Muscle of leg (tissue), 11 donors: ENCODE measurements around the gene CCDC39. TPM values are rescaled to one million over a fixed set of nuclear protein-coding genes. Genes with fewer than 3 reads are reported as not detected.
"Not testable (repeated sequence)": the region's sequence is repeated elsewhere in the genome, so short reads cannot be mapped to it uniquely, and the experiment has no call there.

Source experiments
- DNase-seq: peaks from one replicate; pipeline ENCODE4 v3.0.0; 2013
- H3K27ac ChIP-seq: one replicate; pipeline ENCODE4 v1.5.1; 2013; ENCODE audit warnings: mild to moderate bottlenecking, low read length, control low read depth
- H3K27me3 ChIP-seq: one replicate; pipeline ENCODE4 v1.6.1; 2013; ENCODE audit warnings: low read length; ENCODE audit not compliant: control insufficient read depth, insufficient read depth
- H3K36me3 ChIP-seq: one replicate; pipeline ENCODE4 v1.6.1; 2013; ENCODE audit warnings: low read length; ENCODE audit not compliant: control insufficient read depth, insufficient read depth
- H3K4me1 ChIP-seq: one replicate; pipeline ENCODE4 v1.6.1; 2013; ENCODE audit warnings: low read length; ENCODE audit not compliant: control insufficient read depth, insufficient read depth
- H3K4me3 ChIP-seq: one replicate; pipeline ENCODE4 v1.5.1; 2013; ENCODE audit warnings: low read length, control low read depth
- H3K9me3 ChIP-seq: replicated peaks from 2 replicates; pipeline ENCODE4 v1.6.1; 2013; ENCODE audit warnings: low read depth, low read length; ENCODE audit not compliant: control insufficient read depth
- WGBS: methylation state at CpG from one replicate; pipeline ENCODE4 v1.1.5; 2013; ENCODE audit warnings: missing lambda C conversion rate; ENCODE audit not compliant: insufficient coverage; 5-methylcytosine and 5-hydroxymethylcytosine counted together
- polyA plus RNA-seq, 8 donors: library from polyadenylated mRNA; unstranded; fragments of 120-200 nt; gene quantifications; one replicate each; pipeline versions ENCODE4 v1.2.1 to v1.2.3, GENCODE V29; 2013; ENCODE audit warnings: inconsistent platforms in 1 of 8, low replicate concordance in 1 of 8; ENCODE audit not compliant: insufficient read length in 8 of 8, insufficient read depth in 1 of 8
- total RNA-seq: library from RNA; stranded (reverse); fragments of 120-200 nt; gene quantifications from one replicate; pipeline ENCODE4 v1.2.4, GENCODE V29; 2013

The CCDC39 gene
- total and polyA plus RNA-seq, 9 donors: 0.59 to 4.6 (median 1.9) TPM; not detected in 1

DNA sequence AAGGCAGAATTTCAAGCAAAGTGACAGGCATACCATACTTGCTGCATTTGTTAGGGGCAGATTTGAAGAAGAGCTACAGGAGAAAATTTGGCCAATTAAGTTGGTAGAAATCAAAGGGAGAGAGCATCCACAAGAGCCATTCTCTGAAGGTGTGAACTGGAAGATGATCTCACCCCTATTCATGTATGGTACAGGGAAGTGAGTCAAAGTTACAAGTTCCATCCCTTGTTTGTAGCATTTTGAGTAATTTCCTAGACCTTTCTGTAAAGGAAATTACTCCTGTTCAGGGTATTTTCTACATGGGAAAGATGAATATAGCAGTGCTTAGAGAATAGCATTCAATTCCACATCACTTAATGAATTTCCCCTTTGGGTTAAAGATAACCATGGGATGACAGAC lies 48.9 kb downstream of the CCDC39 start:
- Histone ChIP-seq H3K27ac (no peak overlapping the region), H3K4me1 (no peaks in the 10 kb centered on the region), H3K9me3 (no peaks in the 10 kb centered on the region), H3K36me3 (no peaks in the 10 kb centered on the region), H3K4me3 (no peak overlapping the region), H3K27me3 (no peaks in the 10 kb centered on the region)
- no peak for DNase-seq

DNA sequence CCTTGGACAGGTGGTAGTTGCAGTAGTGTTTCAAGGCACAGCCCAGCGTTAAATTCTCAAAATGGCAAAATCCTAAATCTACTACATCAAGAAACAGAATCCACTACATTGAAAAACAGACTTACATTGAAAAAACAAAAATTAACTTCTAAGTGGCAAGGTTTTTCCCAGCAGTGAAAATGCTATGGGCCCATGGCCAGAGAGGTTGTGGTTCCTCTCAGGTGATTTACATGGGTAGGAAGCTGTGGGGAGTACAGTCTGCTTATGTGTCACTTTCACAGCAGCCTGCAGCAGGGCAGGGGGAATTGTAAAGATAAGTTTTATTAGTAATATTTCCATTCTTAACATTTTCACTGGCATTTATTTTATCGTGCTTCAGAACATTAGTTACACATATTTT lies 52.4 kb downstream of the CCDC39 start:
- Histone ChIP-seq H3K4me1 (no peaks in the 10 kb centered on the region), H3K27me3 (no peaks in the 10 kb centered on the region), H3K9me3 (no peaks in the 10 kb centered on the region), H3K27ac (no peak overlapping the region), H3K36me3 (no peaks in the 10 kb centered on the region), H3K4me3 (no peak overlapping the region)
- DNase-seq: no peak
- no CpG with 5 or more reads among the region's 2 CpGs for WGBS

DNA sequence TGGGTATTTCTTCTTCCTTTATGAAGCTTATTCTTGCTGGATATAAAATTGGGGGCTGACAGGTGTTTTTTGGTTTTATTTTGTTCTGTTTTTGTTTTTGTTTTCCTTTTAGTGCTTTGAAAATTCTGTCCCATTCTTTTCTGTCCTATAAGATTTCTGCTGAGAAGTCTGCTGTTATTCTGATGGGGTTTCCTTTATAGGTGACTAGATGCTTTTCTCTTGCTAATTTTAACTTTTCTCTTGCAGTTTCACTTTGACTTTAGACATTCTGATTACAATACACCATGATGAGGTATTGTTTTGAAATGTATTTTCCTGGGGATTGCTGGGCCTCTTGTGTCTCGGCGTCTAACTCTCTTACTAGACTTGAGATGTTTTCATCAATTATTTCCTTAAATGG lies 54.6 kb downstream of the CCDC39 start:
- no peaks in the 10 kb centered on the region for H3K36me3 ChIP-seq
- no peak overlapping the region for H3K4me3 ChIP-seq
- WGBS: no CpG with 5 or more reads among the region's 2 CpGs
- H3K27ac ChIP-seq: no peak overlapping the region
- DNase-seq: no peak
- H3K27me3 ChIP-seq: no peaks in the 10 kb centered on the region
- no peaks in the 10 kb centered on the region for H3K9me3 ChIP-seq
- H3K4me1 ChIP-seq: no peaks in the 10 kb centered on the region

DNA sequence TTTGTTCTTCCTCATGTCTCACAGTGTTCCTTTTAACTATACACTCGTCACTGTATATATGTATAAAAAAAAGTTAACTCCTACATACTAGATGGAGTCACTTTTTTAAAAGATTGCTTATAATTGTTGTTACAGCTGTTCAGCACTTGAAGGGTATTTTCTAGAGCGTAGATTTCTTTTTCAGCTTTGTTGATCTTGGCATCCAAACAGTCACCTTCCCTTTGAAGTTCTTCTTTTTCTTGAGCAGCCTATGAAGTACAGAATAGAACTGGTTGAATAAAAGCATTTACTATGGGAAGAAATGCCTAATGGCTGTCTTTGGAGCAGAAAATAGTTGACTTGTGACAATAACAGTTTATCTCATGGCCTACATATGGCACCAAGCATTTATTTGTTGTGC lies 59.6 kb downstream of the CCDC39 start:
- no CpG with 5 or more reads among the region's 2 CpGs for WGBS
- no peaks in the 10 kb centered on the region for H3K27me3 ChIP-seq

DNA sequence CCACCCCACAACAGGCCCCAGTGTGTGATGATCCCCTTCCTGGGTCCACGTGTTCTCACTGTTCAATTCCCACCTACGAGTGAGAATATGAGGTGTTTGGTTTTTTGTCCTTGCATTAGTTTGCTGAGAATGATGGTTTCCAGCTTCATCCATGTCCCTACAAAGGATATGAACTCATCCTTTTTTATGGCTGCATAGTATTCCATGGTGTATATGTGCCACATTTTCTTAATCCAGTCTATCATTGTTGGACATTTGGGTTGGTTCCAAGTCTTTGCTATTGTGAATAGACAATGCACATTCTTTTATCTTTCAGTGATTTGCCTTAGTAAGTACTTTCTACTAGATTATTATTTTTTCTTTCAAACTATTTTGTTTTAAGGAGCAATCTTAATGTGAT lies 60.7 kb downstream of the CCDC39 start:
- no CpG with 5 or more reads among the region's 2 CpGs for WGBS
- DNase-seq, H3K36me3 ChIP-seq, H3K27ac ChIP-seq, H3K4me1 ChIP-seq, H3K4me3 ChIP-seq, H3K9me3 ChIP-seq, H3K27me3 ChIP-seq: not testable (repeated sequence)

More for the DNA sequence above, 59.6 kb downstream of the CCDC39 start:
- Histone ChIP-seq H3K4me1 (no peaks in the 10 kb centered on the region), H3K27ac (no peak overlapping the region), H3K9me3 (no peaks in the 10 kb centered on the region), H3K36me3 (no peaks in the 10 kb centered on the region), H3K4me3 (no peak overlapping the region)
- DNase-seq: no peak

- no CpG with 5 or more reads among the region's 2 CpGs for whole genome bisulfite sequencing
- Histone ChIP-seq H3K36me3 (peaks cover 6% of the 10 kb centered on the region), H3K9me3 (no peaks in the 10 kb centered on the region), H3K4me3 (no peak overlapping the region), H3K4me1 (no peaks in the 10 kb centered on the region), H3K27ac (no peak overlapping the region), H3K27me3 (no peaks in the 10 kb centered on the region)
- no peak for DNase-seq
Measured at GRCh38 chr3:180617049-180617448, 62.2 kb downstream of the CCDC39 start.

DNA sequence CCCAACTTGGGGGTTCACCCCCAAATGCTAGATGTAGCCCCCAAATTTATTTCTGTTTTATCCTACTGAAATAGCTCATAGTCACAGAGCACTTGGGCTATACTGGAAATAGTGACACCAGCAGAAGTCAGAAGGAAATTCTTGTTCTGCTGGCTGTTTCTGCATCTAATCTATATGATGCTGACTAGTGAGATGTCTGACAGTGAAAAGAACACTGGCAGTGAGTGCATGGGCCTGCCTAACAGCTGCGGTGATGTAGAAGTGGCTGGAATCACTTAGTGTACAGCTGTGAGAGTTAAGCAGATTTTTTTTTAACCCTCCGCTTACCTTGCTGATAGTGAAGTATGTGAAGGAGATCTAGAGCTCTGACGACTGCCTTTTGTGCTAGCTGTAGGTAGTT lies 63.3 kb downstream of the CCDC39 start:
- WGBS: no CpG with 5 or more reads among the region's 3 CpGs
- peak; percentile 20 for DNase-seq

DNA sequence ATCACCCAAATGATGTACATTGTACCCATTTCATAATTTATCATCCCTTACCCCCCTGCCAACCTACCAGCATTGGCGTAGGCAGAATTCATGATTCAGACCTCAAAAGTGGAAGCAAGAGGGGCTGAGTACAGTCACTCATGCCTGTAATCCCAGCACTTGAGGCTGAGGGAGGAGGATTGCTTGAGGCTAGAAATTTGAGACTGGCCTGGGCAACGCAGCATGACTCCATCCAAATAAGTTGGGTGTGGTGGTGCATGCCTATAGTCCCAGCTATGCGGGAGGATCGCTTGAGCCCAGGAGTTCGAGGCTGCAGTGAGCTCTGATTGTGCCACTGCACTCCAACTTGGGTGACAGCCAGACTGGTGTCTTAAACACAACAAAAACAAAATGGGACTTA lies 66.9 kb downstream of the CCDC39 start:
- Histone ChIP-seq H3K27ac (no peak overlapping the region), H3K9me3 (no peaks in the 10 kb centered on the region), H3K27me3 (no peaks in the 10 kb centered on the region), H3K4me1 (no peaks in the 10 kb centered on the region), H3K36me3 (peaks cover 20% of the 10 kb centered on the region), H3K4me3 (no peak overlapping the region)
- no peak for DNase-seq
- 100% methylated on average over 1 of the region's 5 CpGs for WGBS

More for the DNA sequence above, 63.3 kb downstream of the CCDC39 start:
- Histone ChIP-seq H3K27me3 (no peaks in the 10 kb centered on the region), H3K9me3 (no peaks in the 10 kb centered on the region), H3K27ac (no peak overlapping the region), H3K4me1 (no peaks in the 10 kb centered on the region), H3K4me3 (no peak overlapping the region), H3K36me3 (peaks cover 8% of the 10 kb centered on the region)

DNA sequence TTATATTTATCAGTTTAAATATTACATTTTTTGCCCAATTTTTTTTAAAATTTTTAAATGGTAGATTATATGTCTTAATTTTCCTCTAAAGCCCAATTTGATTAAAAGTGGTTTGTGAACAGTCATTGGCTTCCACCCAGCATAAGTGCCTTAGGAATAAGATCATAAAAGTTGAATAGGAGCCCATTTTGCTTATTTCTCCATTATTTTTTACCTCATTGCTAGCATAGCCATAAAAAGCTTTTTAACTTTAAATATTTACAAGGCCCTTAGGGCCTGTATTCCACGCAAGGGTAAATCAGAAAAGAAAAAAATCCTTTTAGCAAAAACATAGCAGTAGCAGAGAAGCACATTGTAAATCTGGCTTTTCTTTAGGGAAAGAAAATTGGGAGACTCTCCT lies 68.3 kb downstream of the CCDC39 start:
- no peak for DNase-seq
- Histone ChIP-seq H3K4me3 (no peak overlapping the region), H3K27me3 (no peaks in the 10 kb centered on the region), H3K27ac (no peak overlapping the region), H3K36me3 (peaks cover 24% of the 10 kb centered on the region), H3K9me3 (no peaks in the 10 kb centered on the region), H3K4me1 (no peaks in the 10 kb centered on the region)
- WGBS: no CpG with 5 or more reads among the region's 1 CpG

GRCh38 chr3:180601688-180602666 lies 77.3 kb downstream of the CCDC39 start, which contains the start of gene TTC14:
Gene TTC14, plus strand, starts transcription at chr3:180602163. Its CDS starts 99 bp downstream, at chr3:180602262.
- Histone ChIP-seq H3K4me1 (peaks cover 2% of the 10 kb centered on the region), H3K4me3 (peak within 1 kb of the TSS; percentile 92), H3K36me3 (peaks cover 8% of the 10 kb centered on the region), H3K27me3 (peaks cover 6% of the 10 kb centered on the region), H3K9me3 (no peaks in the 10 kb centered on the region), H3K27ac (peak within 1 kb of the TSS; percentile 72)
- WGBS: 5% methylated on average over 60 of the region's 70 CpGs
- DNase-seq: peak; percentile 98
